ENCODE results near the gene SMIM27. TPM values are rescaled to one million over a fixed set of nuclear protein-coding genes. Genes with fewer than 3 reads are reported as not detected.

The SMIM27 gene
- total and polyA plus RNA-seq, 2 of the 13 experiments (the other 11 are each of a cell fraction or from before 2014, with no cell fraction given): 17.9 to 19.0 TPM

DNA sequence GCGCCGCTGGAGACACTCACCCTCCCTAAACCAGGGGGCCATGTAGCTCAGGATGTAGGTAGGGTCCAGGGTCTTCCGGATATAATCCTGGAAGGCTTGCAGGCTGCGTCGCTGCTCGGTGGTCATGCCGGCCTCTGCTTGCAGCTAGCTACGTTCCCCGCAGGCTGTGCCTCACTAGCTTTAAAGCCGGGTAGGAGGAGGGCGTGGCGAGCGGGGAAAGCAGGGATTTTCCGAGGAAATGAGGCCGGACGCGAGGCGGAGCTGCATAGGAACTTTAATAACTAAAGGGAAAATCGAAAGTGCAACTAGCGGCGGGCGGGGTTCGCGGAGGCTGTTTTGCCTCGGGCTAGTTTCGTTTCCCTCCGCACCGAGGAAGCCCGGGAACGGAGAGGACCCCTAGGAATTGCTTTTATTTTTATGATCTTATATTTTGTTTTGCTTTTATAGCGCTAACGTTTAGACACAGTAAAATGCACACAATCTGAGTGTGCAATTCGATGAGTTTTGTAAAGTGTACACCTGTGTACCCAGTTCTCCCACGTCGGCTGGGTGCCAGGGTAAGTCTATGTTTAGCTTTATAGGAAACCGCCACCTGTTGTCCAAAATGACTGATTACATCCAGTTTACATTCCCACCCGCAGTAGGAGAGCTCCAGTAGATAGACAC, 26.0 kb upstream of the SMIM27 start, which contains the start of gene RIGI:
Gene RIGI, minus strand, starts transcription at position 156 of the 666 bp plus-strand sequence. Its CDS starts 30 bp downstream, at position 126.
- CTCF ChIA-PET (ENCODE audit: low intra/inter-chr PET ratio, low total read pairs): interaction anchor here (3.4 kb wide), 1 partner anchor 147 kb away, joined by 33 read pairs; no protein-coding TSS in a partner anchor
- H3K9ac ChIP-seq (ENCODE audit: insufficient read depth, low read depth, low read length): peak within 1 kb of the TSS; percentile 76
- H3K79me2 ChIP-seq (ENCODE audit: insufficient read depth, low read length): peaks cover 6% of the 10 kb centered on the region
- 2% methylated on average over 28 of the region's 37 CpGs for WGBS (ENCODE audit: low lambda C conversion rate)
- H3K4me3 ChIP-seq (replicated peaks in 1 of 3; ENCODE audit: insufficient read depth in 1 of 3, low read depth in 2 of 3, low read length in 3 of 3): peak within 1 kb of the TSS; percentile 80 to 86 (median 82)
- H3K4me1 ChIP-seq (ENCODE audit: insufficient read depth, low read length): peaks cover 39% of the 10 kb centered on the region
- ATAC-seq (peak; percentile 90), DNase-seq (ENCODE audit: low spot score) (peak; percentile 89), FAIRE-seq (peak; percentile 81)
- no peaks in the 10 kb centered on the region for H3K9me3 ChIP-seq (ENCODE audit: low read length)
- peak within 1 kb of the TSS; percentile 70 for H2AFZ ChIP-seq (ENCODE audit: low read length)
- peak within 1 kb of the TSS; percentile 89 for H3K4me2 ChIP-seq (ENCODE audit: low read depth, low read length)
- no TSS peak for BruUV-seq (replicated peaks)
- no peaks in the 10 kb centered on the region for H4K20me1 ChIP-seq (ENCODE audit: insufficient read depth, low read length)
- peak within 1 kb of the TSS; percentile 75 for H3K27ac ChIP-seq (ENCODE audit: extremely low read length, insufficient read depth, low read length)
- H3K36me3 ChIP-seq (replicated peaks in 1 of 2; ENCODE audit: control insufficient read depth in 1 of 2, insufficient read depth in 2 of 2, low read length in 2 of 2): no peaks in the 10 kb centered on the region
- in situ Hi-C loops (cut with HindIII; ENCODE audit: extremely low pct_ligation_motif_present, low pct_unique_long_range_greater_than_20kb) (loop anchor here (5.0 kb wide), 1 partner anchor 144 kb away; the partner anchor contains the start of gene ACO1), intact Hi-C loops (cut with micrococcal nuclease; ENCODE audit: unreplicated experiment) (loop anchor here (1.0 kb wide), 5 partner anchors 39 to 147 kb away; no protein-coding TSS in a partner anchor)
- POLR2A ChIA-PET: interaction anchor here (1.0 to 2.8 kb wide), 12 partner anchors 17 to 499 kb away, joined by 4 to 43 read pairs (median 11); partner anchors contain the start of genes ACO1, DNAJA1, NDUFB6 and SMIM27
- no peaks in the 10 kb centered on the region; a peak in 1 of 5 replicates for H3K27me3 ChIP-seq (ENCODE audit: control insufficient read depth in 1 of 2, insufficient read depth in 2 of 2, low read length in 2 of 2)
- TF ChIP-seq, protein P1, sequence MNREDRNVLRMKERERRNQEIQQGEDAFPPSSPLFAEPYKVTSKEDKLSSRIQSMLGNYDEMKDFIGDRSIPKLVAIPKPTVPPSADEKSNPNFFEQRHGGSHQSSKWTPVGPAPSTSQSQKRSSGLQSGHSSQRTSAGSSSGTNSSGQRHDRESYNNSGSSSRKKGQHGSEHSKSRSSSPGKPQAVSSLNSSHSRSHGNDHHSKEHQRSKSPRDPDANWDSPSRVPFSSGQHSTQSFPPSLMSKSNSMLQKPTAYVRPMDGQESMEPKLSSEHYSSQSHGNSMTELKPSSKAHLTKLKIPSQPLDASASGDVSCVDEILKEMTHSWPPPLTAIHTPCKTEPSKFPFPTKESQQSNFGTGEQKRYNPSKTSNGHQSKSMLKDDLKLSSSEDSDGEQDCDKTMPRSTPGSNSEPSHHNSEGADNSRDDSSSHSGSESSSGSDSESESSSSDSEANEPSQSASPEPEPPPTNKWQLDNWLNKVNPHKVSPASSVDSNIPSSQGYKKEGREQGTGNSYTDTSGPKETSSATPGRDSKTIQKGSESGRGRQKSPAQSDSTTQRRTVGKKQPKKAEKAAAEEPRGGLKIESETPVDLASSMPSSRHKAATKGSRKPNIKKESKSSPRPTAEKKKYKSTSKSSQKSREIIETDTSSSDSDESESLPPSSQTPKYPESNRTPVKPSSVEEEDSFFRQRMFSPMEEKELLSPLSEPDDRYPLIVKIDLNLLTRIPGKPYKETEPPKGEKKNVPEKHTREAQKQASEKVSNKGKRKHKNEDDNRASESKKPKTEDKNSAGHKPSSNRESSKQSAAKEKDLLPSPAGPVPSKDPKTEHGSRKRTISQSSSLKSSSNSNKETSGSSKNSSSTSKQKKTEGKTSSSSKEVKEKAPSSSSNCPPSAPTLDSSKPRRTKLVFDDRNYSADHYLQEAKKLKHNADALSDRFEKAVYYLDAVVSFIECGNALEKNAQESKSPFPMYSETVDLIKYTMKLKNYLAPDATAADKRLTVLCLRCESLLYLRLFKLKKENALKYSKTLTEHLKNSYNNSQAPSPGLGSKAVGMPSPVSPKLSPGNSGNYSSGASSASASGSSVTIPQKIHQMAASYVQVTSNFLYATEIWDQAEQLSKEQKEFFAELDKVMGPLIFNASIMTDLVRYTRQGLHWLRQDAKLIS (CRISPR knock-in tag; IDR thresholded peaks at IDR 0.05): no peak
- TF ChIP-seq TARDBP (CRISPR knock-in tag; IDR thresholded peaks at IDR 0.05) (peak; percentile 53; the same call in 1 of the 2 replicates), ARNT (IDR thresholded peaks at IDR 0.05) (no peak), ZNF75D (CRISPR knock-in tag; IDR thresholded peaks at IDR 0.05; ENCODE audit: borderline replicate concordance) (no peak), ZNF777 (CRISPR knock-in tag; IDR thresholded peaks at IDR 0.05) (peak; percentile 19; the same call in 1 of the 2 replicates), ZNF234 (CRISPR knock-in tag; conservative IDR thresholded peaks at IDR 0.05) (no peak), FOXM1 (CRISPR knock-in tag; IDR thresholded peaks at IDR 0.05) (no peak), ARID2 (CRISPR knock-in tag; IDR thresholded peaks at IDR 0.05; ENCODE audit: borderline replicate concordance) (peak; percentile 69; the same call in 1 of the 2 replicates), SMARCE1 (IDR thresholded peaks at IDR 0.05; ENCODE audit: borderline replicate concordance) (no peak), ZFP36 (IDR thresholded peaks at IDR 0.05; ENCODE audit: borderline replicate concordance, low read depth, low read length, partially characterized antibody) (no peak), HNF4A (CRISPR knock-in tag; IDR thresholded peaks at IDR 0.05) (peak; percentile 28; the same call in 1 of the 2 replicates)
- TF ChIP-seq, protein P2, sequence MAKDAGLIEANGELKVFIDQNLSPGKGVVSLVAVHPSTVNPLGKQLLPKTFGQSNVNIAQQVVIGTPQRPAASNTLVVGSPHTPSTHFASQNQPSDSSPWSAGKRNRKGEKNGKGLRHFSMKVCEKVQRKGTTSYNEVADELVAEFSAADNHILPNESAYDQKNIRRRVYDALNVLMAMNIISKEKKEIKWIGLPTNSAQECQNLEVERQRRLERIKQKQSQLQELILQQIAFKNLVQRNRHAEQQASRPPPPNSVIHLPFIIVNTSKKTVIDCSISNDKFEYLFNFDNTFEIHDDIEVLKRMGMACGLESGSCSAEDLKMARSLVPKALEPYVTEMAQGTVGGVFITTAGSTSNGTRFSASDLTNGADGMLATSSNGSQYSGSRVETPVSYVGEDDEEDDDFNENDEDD (CRISPR knock-in tag; IDR thresholded peaks at IDR 0.05; ENCODE audit: borderline replicate concordance): 0 out of 2 replicates have a peak, but pooled peaks have one; percentile 4
- TF ChIP-seq, protein P3, sequence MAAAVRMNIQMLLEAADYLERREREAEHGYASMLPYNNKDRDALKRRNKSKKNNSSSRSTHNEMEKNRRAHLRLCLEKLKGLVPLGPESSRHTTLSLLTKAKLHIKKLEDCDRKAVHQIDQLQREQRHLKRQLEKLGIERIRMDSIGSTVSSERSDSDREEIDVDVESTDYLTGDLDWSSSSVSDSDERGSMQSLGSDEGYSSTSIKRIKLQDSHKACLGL (CRISPR knock-in tag; IDR thresholded peaks at IDR 0.05): no peak
- TF ChIP-seq, protein P4, sequence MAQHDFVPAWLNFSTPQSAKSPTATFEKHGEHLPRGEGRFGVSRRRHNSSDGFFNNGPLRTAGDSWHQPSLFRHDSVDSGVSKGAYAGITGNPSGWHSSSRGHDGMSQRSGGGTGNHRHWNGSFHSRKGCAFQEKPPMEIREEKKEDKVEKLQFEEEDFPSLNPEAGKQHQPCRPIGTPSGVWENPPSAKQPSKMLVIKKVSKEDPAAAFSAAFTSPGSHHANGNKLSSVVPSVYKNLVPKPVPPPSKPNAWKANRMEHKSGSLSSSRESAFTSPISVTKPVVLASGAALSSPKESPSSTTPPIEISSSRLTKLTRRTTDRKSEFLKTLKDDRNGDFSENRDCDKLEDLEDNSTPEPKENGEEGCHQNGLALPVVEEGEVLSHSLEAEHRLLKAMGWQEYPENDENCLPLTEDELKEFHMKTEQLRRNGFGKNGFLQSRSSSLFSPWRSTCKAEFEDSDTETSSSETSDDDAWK (CRISPR knock-in tag; IDR thresholded peaks at IDR 0.05): no peak

Measured in HepG2 (cell line).